Esophagus (tissue), 2 donors: ENCODE measurements around the gene TMEM81. TPM values are rescaled to one million over a fixed set of nuclear protein-coding genes. Genes with fewer than 3 reads are reported as not detected.

Source experiments
- H3K27ac ChIP-seq, 2 donors: one replicate each; pipeline ENCODE4 v1.5.1; 2013; ENCODE audit warnings: low read depth in 2 of 2, mild to moderate bottlenecking in 2 of 2, inconsistent platforms in 1 of 2, low read length in 1 of 2, moderate library complexity in 1 of 2
- H3K27me3 ChIP-seq, 2 donors: one replicate each; pipeline ENCODE4 v1.6.1; 2013; ENCODE audit warnings: low read length in 2 of 2, control low read depth in 1 of 2, mild to moderate bottlenecking in 1 of 2; ENCODE audit not compliant: insufficient read depth in 2 of 2, control insufficient read depth in 1 of 2
- H3K36me3 ChIP-seq, 2 donors: one replicate each; pipeline ENCODE4 v1.6.1; 2013; ENCODE audit warnings: low read length in 1 of 2; ENCODE audit not compliant: control insufficient read depth in 2 of 2, insufficient read depth in 2 of 2
- H3K4me1 ChIP-seq, 2 donors: one replicate each; pipeline ENCODE4 v1.6.1; 2013; ENCODE audit warnings: low read length in 1 of 2; ENCODE audit not compliant: control insufficient read depth in 2 of 2, insufficient read depth in 2 of 2
- H3K4me3 ChIP-seq, 2 donors: one replicate each; pipeline ENCODE4 v1.5.1; 2013; ENCODE audit warnings: low read length in 2 of 2, mild to moderate bottlenecking in 2 of 2, low read depth in 1 of 2, moderate library complexity in 1 of 2
- H3K9me3 ChIP-seq, 2 donors: one replicate each; pipeline ENCODE4 v1.6.1; 2013; ENCODE audit warnings: mild to moderate bottlenecking in 2 of 2, low read depth in 1 of 2, low read length in 1 of 2, moderate library complexity in 1 of 2; ENCODE audit not compliant: control insufficient read depth in 2 of 2, insufficient read depth in 1 of 2
- WGBS, 2 donors: extraction: QIAGEN DNeasy Blood & Tissue Kit; methylation state at CpG; one replicate each; pipeline ENCODE4 v1.1.7; 2013; 5-methylcytosine and 5-hydroxymethylcytosine counted together
- polyA plus RNA-seq, 2 donors: library from polyadenylated mRNA; stranded (reverse); fragments of 200-250 nt; gene quantifications; one replicate each; pipeline ENCODE4 v1.2.3, GENCODE V29; 2013
- donor health status: healthy with polysubstance abuse.
- donor health status: Bipolar disorder and iron deficiency.

The TMEM81 gene, protein sequence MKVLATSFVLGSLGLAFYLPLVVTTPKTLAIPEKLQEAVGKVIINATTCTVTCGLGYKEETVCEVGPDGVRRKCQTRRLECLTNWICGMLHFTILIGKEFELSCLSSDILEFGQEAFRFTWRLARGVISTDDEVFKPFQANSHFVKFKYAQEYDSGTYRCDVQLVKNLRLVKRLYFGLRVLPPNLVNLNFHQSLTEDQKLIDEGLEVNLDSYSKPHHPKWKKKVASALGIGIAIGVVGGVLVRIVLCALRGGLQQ
- 1 to 10 TPM; 1.0 to 1.8 TPM for polyA plus RNA-seq

DNA sequence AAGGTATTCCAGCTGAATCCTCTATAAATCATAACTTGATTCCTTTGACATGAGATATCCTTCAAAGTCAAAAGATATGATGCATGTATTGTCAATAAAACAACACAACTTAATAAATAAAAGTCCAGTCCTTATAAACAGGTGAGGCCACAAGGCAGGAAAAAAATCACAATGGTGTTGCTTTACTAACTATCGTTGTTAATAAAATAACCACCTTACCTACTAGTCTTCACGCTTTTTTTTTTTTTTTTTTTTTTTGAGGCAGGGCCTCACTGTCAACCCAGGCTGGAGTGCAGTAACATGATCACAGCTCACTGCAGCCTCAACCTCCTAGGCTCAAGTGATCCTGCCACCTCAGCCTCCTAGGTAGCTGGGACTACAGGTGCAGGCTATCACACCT lies at the start of gene TMEM81:
TSS of gene TMEM81 (minus strand) at position 101 of the 400 bp plus-strand sequence. CDS start 140 bp downstream, outside the sequence.
- Histone ChIP-seq H3K36me3 (peaks cover 7 to 9% of the 10 kb centered on the region in 2 donors), H3K27ac (no peak within 1 kb of the TSS), H3K4me1 (no peaks in the 10 kb centered on the region), H3K27me3 (no peaks in the 10 kb centered on the region), H3K9me3 (no peaks in the 10 kb centered on the region), H3K4me3 (no peak within 1 kb of the TSS)
- 96 to 97% methylated on average over 2 of the region's 2 CpGs for whole genome bisulfite sequencing, 2 donors

DNA sequence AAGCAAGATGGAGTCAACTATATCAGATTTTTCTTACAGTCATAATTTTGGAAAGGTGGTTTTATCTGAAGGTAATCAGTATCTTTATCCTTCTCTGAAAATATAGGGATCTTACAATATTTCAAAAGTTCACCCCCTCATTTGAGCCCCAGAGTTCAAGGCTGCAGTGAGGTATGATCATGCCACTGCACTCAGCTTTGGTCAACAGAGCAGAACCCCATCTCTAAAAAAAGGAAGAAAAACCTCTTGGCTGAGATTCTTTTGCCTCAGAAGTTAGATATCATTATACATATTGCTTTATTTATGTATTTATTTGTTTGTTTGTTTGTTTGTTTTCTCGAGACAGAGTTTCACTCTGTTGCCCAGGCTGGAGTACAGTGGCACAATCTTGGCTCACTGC lies 49.0 kb upstream of the TMEM81 start:
- H3K4me1 ChIP-seq: no peaks in the 10 kb centered on the region
- no peaks in the 10 kb centered on the region for H3K9me3 ChIP-seq
- H3K27me3 ChIP-seq: no peaks in the 10 kb centered on the region
- H3K36me3 ChIP-seq: no peaks in the 10 kb centered on the region
- H3K27ac ChIP-seq: no peak overlapping the region
- WGBS, 2 donors: 48 to 53% methylated on average over 1 of the region's 1 CpG
- H3K4me3 ChIP-seq: no peak overlapping the region

DNA sequence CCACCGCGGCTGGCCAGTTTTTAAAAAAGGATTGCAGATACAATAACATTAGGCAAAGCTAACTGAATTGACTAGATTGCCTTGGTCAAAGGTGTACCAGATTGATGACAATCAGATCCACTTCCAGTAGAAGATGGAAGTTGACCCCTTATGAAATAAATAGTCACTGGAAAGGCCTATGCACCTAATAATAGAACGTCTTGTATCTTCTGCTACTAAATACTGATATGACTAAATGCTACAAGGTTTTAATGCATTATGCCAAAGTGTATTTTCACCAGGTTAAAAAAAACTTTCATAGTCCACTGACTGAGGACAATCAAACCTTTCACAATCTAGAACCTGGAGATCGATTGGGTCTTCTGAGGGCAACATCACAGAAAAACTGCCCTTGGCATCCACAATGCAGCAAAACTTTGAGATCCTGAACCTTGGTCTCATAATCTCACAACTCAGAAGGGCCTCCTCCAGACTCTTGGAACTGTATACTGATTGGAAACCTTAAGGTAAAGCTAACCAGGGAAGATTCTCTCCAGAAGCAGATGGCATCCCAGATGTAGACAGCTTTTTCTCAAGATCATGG lies 45.3 kb upstream of the TMEM81 start:
- no peak overlapping the region for H3K27ac ChIP-seq
- H3K27me3 ChIP-seq: no peaks in the 10 kb centered on the region
- 75 to 82% methylated on average over 4 of the region's 4 CpGs for WGBS, 2 donors
- H3K36me3 ChIP-seq: no peaks in the 10 kb centered on the region
- H3K9me3 ChIP-seq: no peaks in the 10 kb centered on the region
- no peak overlapping the region for H3K4me3 ChIP-seq
- no peaks in the 10 kb centered on the region for H3K4me1 ChIP-seq

DNA sequence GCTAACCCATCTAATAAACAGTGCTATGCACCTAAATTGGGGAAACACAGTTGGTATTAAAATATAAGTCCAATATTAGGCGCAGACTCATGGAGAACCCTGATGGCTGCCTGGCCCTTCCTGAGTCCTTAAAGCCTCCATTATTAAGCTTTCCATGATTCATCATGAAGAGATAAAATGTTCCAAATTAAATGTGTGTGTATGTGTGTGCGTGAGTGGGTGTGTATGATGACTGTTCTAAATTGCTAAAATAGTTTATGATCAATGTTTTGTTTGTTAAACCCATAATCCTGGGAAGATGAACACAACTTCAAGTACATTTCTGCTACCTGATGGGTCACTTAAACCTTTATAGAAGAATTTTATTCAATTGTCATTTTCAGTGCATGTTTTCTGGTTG lies 43.8 kb upstream of the TMEM81 start:
- Histone ChIP-seq H3K27me3 (no peaks in the 10 kb centered on the region), H3K27ac (no peak overlapping the region), H3K36me3 (no peaks in the 10 kb centered on the region), H3K4me3 (no peak overlapping the region), H3K9me3 (no peaks in the 10 kb centered on the region), H3K4me1 (no peaks in the 10 kb centered on the region)
- 83 to 86% methylated on average over 2 of the region's 2 CpGs for WGBS, 2 donors

DNA sequence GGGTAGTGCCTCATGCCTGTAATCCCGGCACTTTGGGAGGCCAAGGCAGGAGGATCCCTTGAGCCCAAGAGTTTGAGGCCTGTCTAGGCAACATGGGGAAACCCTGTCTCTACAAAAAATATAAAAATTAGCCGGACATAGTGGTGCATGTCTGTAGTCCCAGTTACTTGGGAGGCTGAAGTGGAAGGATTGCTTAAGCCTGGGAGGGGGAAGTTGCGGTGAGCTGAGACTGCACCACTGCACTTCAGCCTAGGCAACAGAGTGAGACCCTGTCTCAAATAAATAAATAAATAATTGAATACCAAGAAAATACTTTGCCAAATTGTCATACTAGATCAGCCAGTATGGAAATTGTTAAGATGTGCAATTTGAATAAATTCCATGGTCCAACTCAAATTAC lies 43.4 kb upstream of the TMEM81 start:
- no peaks in the 10 kb centered on the region for H3K27me3 ChIP-seq
- H3K27ac ChIP-seq: no peak overlapping the region
- H3K36me3 ChIP-seq: no peaks in the 10 kb centered on the region
- no peaks in the 10 kb centered on the region for H3K9me3 ChIP-seq
- no peaks in the 10 kb centered on the region for H3K4me1 ChIP-seq
- no peak overlapping the region for H3K4me3 ChIP-seq
- WGBS, 2 donors: 89 to 95% methylated on average over 3 of the region's 3 CpGs

DNA sequence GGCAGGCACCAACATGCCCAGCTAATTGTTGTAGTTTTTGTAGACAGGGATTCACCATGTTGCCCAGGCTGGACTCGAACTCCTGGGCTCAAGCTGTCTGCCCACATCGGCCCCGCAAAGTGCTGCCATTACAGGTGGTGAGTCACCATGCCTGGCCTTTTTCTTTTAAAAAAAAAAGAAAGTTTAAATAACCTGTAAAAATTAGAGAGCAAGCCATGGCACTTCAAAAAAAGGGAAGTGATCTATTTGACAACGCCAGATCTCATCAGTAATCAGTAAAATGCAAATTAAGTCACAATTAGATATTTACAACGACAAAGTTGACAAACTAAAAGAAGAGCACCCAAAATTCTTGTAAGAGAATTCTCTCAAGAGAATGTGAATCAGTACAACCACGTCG lies 40.5 kb upstream of the TMEM81 start:
- Histone ChIP-seq H3K4me3 (no peak overlapping the region), H3K27me3 (no peaks in the 10 kb centered on the region), H3K9me3 (no peaks in the 10 kb centered on the region), H3K27ac (no peak overlapping the region), H3K4me1 (peaks cover 0 to 3% of the 10 kb centered on the region in 2 donors), H3K36me3 (no peaks in the 10 kb centered on the region)
- WGBS, 2 donors: 77 to 83% methylated on average over 7 of the region's 7 CpGs

DNA sequence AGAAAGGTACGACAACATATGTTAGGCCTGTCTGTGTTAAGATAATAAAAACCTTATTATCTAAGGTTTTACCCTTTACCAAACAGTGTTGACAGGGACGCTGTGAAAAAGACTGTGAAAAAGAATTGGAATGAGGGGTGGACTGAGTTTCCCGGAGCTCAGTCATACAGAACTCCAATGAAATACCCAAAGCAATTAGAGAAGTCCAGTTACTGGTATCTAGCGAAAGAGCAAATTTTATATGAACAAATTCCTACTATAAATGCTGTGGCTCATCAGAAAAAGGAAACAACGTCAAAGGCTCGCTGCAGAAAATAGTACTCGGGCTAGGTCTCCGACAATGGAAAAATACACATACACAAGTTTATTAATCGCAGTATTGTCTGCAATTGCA lies 38.2 kb upstream of the TMEM81 start:
- Histone ChIP-seq H3K4me1 (peaks cover 0 to 3% of the 10 kb centered on the region in 2 donors), H3K36me3 (no peaks in the 10 kb centered on the region), H3K27ac (peak overlapping the region; percentile 88 to 97), H3K9me3 (no peaks in the 10 kb centered on the region), H3K4me3 (peak overlapping the region in 1 of 2 donors; percentile 99), H3K27me3 (no peaks in the 10 kb centered on the region)
- 24% methylated on average over 9 of the region's 9 CpGs for WGBS, 2 donors

DNA sequence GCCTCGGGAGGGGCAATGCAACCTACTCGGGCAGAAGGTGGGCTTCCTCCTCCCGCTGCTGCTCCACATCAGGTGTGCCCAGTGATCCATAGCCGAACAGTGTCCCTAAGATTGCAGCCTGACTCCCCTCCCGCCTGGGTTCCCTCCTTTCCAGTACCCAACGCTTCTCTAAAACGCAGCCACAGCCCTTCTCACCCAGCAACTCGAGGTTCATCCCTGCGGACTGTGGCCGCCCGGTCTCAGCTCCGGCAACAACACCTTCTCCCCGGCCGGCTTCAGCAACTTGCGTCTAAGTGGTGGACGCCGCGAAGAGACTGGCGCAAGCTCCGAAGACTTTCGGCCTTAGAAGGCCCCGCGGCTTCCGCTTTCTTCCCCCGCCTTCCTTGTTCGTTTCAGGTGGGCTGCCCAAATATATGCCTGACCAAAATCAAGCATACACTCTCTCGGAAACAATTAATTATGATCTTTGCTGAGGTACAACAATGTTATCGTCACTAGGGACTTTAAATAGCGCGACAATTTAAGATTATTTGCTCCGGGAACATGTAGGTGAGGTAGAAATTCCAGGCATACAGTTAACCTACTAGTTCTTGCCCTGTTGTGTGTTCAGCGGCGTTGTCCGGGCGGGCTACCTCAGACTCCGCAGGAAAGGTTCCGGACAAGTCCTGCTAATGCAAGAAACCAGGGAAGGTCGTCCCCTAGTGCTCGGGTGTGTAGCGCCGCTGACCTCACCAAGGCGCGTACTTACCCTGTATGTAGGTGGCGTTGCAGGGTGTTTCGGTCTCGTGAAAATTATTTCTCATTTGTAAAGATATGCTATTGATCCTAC lies 37.6 kb upstream of the TMEM81 start, which contains the start of gene RBBP5:
TSS of gene RBBP5 (minus strand) at position 319 of the 829 bp plus-strand sequence. CDS start at position 214, 105 bp downstream.
- H3K36me3 ChIP-seq: no peaks in the 10 kb centered on the region
- peak within 1 kb of the TSS; percentile 88 to 97 for H3K27ac ChIP-seq
- H3K9me3 ChIP-seq: no peaks in the 10 kb centered on the region
- peaks cover 0 to 3% of the 10 kb centered on the region in 2 donors for H3K4me1 ChIP-seq
- peak within 1 kb of the TSS; percentile 73 to 99 for H3K4me3 ChIP-seq
- H3K27me3 ChIP-seq: no peaks in the 10 kb centered on the region
- 0% methylated on average over 46 of the region's 46 CpGs for WGBS, 2 donors

DNA sequence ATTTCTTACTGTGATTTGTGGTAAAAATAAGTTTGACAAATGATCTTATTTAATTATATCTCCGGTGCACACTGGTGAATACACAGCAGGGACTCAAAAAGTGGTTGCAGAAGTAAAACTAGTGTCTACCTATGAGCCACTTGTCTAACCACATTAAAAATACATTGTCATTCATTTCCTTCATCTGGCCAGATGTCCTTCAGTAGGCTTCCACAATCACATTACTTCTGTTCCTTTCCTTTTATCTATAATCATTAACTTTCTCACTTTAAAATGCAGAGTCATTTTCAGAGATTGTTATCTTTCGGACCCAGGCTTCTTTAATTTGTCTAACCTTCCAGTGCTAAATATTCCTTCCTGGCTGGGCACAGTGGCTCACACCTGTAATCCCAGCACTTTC lies 34.5 kb upstream of the TMEM81 start:
- Histone ChIP-seq H3K27ac (no peak overlapping the region), H3K4me1 (peaks cover 0 to 3% of the 10 kb centered on the region in 2 donors), H3K4me3 (no peak overlapping the region), H3K9me3 (no peaks in the 10 kb centered on the region), H3K27me3 (no peaks in the 10 kb centered on the region), H3K36me3 (no peaks in the 10 kb centered on the region)
- WGBS, 2 donors: 67 to 81% methylated on average over 2 of the region's 2 CpGs
